OCI-LY3 (cell line): Measurements from ENCODE around the gene ESRRG.

Source experiments
- EZH2phosphoT487 ChIP-seq: fragments of 200-600 bp; shearing (Covaris generic); IDR thresholded peaks from 2 replicates; pipeline ENCODE4 v1.6.1; 2018; ENCODE audit warnings: antibody characterized with exemption, mixed run types, low read depth
- TF ChIP-seq, protein P1 (sequence below): fragments of 200-600, 300-600 bp; sonication (generic); IDR thresholded peaks from 2 replicates; pipeline ENCODE4 v1.5.1; 2014; ENCODE audit warnings: antibody characterized with exemption, low read length, low read depth

DNA sequence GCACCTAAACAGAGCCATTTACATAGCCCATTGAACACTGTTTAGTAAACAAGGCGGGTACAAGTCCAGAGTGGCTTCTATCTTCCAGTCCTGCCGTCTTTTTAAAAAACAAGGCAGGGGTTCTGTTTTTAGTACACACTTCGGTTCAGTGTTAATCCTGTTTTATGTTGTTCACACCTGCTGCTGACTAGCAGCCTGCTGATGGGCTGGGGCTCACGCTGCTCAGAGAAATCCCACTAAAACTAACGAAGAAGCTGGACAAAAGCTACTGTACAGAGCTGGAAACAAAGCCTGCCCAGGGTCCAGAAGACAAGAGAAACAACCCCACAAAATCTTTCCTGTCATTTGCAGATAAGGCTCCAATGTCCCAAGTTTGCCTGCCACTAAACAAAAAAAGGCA lies 13.2 kb downstream of the ESRRG start:
- TF ChIP-seq, protein P1, sequence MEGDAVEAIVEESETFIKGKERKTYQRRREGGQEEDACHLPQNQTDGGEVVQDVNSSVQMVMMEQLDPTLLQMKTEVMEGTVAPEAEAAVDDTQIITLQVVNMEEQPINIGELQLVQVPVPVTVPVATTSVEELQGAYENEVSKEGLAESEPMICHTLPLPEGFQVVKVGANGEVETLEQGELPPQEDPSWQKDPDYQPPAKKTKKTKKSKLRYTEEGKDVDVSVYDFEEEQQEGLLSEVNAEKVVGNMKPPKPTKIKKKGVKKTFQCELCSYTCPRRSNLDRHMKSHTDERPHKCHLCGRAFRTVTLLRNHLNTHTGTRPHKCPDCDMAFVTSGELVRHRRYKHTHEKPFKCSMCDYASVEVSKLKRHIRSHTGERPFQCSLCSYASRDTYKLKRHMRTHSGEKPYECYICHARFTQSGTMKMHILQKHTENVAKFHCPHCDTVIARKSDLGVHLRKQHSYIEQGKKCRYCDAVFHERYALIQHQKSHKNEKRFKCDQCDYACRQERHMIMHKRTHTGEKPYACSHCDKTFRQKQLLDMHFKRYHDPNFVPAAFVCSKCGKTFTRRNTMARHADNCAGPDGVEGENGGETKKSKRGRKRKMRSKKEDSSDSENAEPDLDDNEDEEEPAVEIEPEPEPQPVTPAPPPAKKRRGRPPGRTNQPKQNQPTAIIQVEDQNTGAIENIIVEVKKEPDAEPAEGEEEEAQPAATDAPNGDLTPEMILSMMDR = no peak
- TF ChIP-seq EZH2phosphoT487 = no peak
